ENCODE data around the gene KRT6B.

The KRT6B gene

DNA sequence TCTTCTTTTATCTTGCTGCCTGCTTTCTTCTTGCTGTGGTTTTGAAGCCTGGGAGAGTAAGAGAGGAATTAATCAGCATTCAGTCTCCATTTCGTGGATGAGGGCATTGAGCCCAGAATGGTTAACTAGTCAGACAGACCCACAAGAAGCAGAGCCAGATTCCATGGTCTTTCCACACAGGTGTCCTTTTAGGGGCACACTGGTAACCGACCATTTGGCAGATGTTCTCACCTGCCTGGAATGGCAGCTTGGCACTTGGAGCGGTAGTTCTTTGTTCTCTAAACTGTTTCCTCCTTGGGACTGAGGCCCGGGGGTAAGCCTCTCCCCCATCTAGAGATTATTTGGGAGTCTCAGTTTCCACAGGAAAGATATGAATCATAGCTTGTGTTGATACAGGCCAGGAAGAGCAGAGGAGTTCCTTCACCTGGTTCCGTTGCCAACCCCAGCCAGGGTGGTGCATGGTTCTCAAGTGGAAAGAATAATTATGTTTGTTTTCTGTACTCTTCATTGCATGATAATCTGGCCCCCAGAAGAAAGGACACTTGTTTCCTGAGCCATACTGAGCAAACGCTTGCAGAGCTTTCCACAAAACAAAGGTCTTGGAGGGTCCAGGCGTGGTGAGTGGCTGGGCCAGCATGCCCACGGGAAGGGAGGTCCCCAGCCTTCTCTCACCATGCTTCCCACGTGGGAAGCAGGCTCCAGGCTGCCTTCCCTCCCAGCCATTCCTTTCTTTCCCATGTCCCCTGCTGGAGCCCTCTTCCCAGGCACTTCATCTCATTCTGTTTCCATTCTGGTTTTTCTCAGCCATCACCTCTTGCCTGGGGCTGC, 15.7 kb downstream of the KRT6B start:
- DNase-seq (ENCODE audit: low read depth) = no peak

- no peak for DNase-seq (ENCODE audit: low read depth)
These were observed 16.3 kb downstream of the KRT6B start for GRCh38 chr12:52435659-52435999.

GRCh38 chr12:52434760-52435530, 17.0 kb downstream of the KRT6B start:
- no peak for DNase-seq (ENCODE audit: low read depth)

- no peak for DNase-seq (ENCODE audit: low read depth)
These were observed 17.7 kb downstream of the KRT6B start, which contains the start of gene KRT75 for GRCh38 chr12:52434081-52434733. Gene KRT75 (minus strand): TSS chr12:52434371. CDS start chr12:52434304, 67 bp downstream.

DNA sequence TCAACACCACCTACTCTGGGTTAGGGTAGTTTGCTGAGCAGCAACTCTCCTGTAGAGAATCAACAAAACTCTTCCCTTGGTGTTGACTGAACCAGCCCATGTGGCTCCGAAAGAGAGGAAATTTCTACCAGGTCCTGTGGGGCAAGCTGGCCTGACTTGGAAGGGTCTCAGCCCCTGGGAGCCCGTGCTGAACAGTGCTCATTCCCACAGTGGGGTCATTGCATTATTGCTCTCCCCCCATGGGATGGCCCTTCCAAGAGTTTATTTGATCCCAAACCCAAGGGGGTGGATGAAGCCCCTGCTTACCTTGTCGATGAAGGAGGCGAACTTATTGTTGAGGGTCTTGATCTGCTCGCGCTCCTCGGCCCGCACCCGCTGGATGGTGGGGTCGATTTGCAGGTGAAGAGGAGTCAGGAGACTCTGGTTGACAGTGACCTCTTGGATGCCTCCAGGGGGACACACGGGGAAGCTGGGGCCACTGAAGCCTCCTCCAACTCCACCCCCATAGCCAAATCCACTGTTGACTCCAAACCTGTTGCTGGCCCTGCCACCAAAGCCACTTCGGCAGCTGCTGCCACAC, 18.4 kb downstream of the KRT6B start:
- no peak for DNase-seq (ENCODE audit: low read depth)

DNA sequence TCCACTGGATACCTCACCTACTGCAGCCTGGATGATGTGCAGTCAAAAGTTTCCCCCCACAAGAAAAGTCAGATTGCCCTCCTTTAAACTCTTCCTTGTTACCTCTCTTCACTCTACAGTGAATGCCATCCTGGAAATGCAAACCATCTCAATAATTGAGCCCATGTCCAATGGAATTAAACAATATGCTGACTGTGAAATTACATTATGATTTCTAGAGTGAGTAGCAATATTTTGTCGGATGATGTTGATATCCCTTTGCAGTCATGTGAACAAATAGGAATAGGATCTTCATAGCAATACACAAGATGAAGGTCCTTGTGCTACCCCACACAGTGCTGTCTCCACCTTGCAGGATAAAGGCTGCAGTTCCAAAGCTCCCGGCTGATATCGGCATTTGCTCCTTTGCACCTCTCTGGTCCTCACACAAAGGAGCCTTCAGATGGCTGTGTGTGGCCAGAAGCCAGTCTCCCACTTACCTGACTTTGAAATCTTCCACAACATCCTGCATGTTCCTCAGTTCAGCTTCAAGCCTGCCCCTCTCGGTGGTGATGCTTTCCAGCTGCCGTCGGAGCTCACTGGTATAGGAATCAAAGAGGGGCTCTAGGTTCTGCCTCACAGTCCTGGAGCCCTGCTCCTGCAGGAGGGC, 19.3 kb downstream of the KRT6B start:
- no peak for DNase-seq (ENCODE audit: low read depth)

DNA sequence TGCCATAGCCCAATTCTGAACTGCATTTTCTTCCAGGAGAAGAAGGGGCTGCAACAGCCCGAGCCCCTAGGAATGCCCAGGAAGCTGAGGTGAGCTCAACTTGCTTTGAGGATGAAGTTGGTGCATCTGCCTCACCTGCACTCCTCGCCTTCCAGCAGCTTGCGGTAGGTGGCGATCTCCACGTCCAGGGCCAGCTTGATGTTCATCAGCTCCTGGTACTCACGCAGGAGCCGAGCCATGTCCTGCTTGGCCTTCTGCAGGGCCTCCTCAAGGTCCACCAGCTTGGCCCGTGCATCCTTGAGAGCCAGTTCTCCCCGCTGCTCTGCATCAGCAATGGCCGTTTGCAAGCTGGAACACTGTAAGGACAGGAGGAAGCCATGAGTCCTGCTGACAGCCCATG, 23.8 kb downstream of the KRT6B start:
- no peak for DNase-seq (ENCODE audit: low read depth)

DNA sequence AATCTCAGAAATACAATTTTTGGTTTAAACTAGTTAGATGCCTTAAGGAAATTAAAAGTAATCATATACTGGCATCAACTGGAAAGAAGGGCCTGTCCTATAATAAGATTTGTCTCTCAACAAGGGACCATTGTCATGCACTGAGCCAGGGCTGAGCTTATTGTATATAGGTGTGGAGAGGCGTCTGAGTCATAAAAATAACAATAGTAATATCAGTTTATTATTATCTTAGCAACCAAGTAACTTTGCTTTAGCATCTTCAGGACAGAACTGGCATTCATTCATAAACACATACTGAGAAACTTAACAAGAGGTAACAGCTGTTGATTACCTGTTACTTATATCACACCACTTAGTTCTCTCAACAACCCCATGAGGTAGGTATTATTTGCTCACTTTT, 24.9 kb downstream of the KRT6B start:
- DNase-seq (ENCODE audit: low read depth) = no peak

DNA sequence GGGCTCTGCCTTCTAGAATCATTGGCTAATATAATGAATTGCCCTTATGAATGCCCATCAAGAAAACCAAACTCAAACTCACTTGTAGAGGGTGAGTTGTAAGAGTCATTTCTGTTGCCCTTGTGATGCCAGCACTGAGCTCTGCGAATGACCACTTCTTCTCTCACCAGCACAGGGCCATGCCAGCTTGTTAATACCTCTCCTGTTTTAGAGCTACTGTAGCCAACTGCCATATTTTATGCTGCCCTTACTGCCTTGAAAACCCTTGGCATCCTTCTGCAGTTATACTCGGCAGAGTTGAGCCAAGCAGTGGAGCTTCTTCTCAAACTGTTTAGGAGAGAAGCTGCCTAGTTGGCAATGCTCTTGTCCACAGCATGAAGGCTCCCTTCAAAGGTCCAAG, 25.9 kb downstream of the KRT6B start:
- DNase-seq (ENCODE audit: low read depth) = no peak

GRCh38 chr12:52425466-52425865, 26.5 kb downstream of the KRT6B start:
- no peak for DNase-seq (ENCODE audit: low read depth)

DNA sequence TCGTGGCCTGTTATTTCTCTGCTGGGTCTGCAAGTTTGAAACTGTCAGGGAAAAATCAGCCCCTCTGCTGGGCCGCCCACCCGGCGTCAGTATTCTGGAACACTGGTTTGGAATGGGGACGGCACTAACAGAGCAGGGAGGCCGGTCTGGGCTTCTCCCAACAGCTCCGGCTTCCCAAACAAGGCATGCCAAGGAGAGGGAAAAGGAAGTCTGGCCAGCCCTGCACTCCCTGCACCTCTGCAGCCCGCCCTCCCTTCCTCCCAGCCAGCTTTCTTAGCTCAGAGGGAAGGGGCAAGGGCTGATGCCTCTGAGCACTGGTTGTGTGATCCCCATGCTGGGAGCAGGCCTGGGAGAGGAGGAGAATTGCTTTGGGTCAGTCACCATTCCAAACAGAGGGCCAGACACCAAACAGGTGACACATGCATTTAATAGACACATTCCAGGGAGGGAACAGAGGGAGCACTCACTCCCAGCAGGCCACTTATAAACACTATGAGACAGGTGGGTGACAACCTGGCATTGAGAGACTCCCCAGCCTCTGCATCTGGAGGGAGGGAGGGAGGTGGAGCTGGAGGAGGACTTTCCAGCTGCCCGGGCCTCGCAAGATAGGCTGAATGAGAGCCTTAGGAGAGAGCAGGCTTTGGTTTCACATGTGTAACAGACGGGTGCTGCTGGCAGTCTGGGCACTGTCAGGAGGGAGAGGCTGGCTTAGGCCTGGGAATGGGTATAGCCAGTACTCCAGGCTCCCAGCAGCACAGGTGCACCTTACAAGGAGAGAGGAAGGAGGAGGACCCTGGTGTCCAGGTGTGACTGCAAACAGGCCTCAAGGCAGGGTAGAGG, 28.1 kb downstream of the KRT6B start:
- no peak for DNase-seq (ENCODE audit: low read depth)

- no peak for DNase-seq (ENCODE audit: low read depth)
These were observed 28.9 kb downstream of the KRT6B start for GRCh38 chr12:52423035-52423434.

DNA sequence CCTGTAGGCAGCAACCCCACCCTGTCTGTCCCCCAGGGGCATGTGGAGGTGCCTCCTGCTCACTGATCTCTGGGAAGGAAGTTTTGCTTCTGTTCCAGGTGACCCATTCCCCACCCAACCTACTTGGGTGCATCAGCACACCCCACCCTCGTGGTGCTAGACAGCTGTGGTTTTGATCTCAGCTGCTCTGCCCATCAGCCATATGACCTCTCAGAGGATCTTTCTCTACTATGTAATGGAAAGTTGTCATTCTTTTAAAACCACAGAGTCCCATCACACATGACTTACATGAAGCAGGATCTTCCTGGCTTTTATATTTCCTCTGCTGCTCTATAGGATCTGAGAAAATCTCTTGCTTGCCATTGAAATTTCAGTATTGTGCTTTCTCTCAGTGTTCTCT, 32.3 kb downstream of the KRT6B start:
- DNase-seq (ENCODE audit: low read depth) = no peak

DNA sequence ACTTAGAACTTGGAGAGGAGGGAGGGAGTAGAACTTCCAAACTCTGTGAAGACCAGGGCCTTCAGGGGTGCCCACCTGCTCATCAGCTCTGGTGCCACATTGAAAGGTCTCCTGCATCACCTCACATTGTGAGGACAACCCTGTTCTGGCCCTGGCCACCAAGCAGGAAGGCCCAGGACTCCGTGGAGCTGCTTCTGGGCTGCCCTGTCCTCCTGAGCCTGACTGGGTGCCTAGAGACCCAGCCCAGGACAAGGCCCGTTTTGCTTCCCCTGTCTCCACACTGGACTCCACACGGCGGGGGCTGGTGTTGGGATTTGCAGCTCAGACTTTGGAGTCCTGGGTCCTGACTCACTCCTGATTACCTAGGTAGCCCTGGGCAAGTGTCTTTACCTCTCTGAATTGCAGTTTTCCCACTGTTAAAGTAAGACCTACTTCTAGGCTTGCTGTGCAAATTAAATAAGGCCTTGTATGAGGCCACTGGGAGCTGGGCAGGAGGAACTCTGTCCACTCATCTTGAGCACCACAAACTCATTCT, 33.3 kb downstream of the KRT6B start:
- DNase-seq (ENCODE audit: low read depth) = no peak

- DNase-seq (ENCODE audit: low read depth) = no peak
These were observed 34.2 kb downstream of the KRT6B start for GRCh38 chr12:52417740-52418139.

GRCh38 chr12:52416795-52417194, 35.2 kb downstream of the KRT6B start:
- no peak for DNase-seq (ENCODE audit: low read depth)

- DNase-seq (ENCODE audit: low read depth) = no peak
These were observed 35.8 kb downstream of the KRT6B start for GRCh38 chr12:52415870-52416750.

DNA sequence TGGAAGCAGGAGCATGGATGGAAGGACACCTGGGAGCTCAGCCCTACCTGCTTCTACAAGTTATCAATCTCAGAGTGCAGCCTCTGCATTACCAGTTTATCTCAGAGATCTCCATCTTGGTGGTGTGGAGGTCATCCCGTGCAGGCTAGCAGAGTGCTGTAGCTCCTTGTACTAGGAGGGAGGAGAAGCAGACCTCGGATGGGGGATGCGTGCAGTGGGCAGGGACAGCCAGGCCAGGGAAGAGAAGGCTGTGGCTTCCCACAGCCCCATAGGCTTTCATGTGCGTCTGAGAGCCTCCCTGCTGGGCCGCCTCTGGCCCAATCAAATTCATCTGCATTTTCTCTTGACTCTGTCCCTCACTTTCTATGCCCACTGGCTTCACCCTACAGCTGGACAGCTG, 37.0 kb downstream of the KRT6B start:
- DNase-seq (ENCODE audit: low read depth) = no peak

DNA sequence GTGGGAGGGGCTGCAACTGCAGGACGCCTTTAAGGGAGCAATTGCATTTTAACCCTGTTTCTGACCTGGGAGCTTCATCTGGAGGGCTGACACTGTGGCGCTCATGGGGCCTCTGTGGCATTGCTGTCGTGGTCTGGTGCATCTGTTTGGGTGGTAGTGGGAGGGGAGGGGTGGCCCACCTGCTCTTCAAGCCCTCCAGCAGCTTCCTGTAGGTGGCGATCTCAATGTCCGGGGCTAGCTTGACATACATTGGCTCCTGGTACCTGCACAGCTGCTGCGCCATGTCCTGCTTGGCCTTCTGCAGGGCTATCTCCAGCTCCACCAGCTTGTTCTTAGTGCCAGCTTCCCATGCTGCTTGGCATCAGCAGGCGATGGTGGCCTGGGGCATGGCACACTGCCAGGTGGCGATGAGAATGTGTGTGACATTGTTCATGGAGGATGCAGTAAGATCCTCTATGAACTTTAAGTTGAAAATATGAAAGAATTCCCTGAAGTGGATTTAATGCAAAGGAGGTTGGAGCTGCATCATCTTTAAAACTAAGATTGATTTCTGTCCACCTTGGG, 38.1 kb downstream of the KRT6B start:
- no peak for DNase-seq (ENCODE audit: low read depth)

DNA sequence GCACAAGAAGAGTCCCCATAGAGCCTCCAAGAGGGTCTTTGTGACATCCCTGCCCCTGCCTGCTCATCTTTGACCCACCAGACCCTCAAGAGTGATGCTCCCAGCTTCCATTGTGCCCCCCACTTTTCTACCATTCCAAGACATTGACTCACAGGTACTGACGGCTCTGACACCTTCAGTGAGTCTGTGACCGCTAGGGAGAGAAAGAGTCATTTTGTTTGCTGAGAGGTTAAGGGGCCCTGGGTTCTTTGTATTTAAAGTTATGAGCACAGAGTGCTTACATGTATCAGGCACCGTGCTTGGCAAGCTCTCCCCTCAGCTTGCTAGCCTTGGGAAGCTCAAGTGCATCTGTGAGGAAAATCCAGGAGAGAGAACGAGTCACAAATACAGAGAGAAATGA, 38.7 kb downstream of the KRT6B start:
- no peak for DNase-seq (ENCODE audit: low read depth)

Data from T-helper 22 cell (primary cell).